Hepatocyte (in vitro differentiated cells): ENCODE results near the gene C11orf65. TPM values are rescaled to one million over a fixed set of nuclear protein-coding genes. Genes with fewer than 3 reads are reported as not detected.

Experiments
- DNase-seq: peaks from one replicate; pipeline ENCODE4 v3.0.0-alpha.2; 2016; ENCODE audit warnings: low spot score
- H2AFZ ChIP-seq: fragments of 200-600 bp; sonication (generic); 2 replicates; pipeline ENCODE4 v1.6.0; 2016; ENCODE audit warnings: antibody characterized with exemption, mild to moderate bottlenecking
- H3K27ac ChIP-seq: fragments of 200-600 bp; sonication (generic); 2 replicates; pipeline ENCODE4 v1.5.1; 2016; ENCODE audit warnings: mild to moderate bottlenecking
- H3K27me3 ChIP-seq: fragments of 200-600 bp; sonication (generic); 2 replicates; pipeline ENCODE4 v1.6.1; 2016
- H3K36me3 ChIP-seq: fragments of 200-600 bp; sonication (generic); replicated peaks from 2 replicates; pipeline ENCODE4 v1.5.1; 2016; ENCODE audit warnings: low read depth; ENCODE audit not compliant: insufficient read depth
- H3K4me1 ChIP-seq: fragments of 200-600 bp; sonication (generic); 2 replicates; pipeline ENCODE4 v1.5.1; 2016; ENCODE audit warnings: mild to moderate bottlenecking, moderate library complexity; ENCODE audit not compliant: insufficient read depth
- H3K4me2 ChIP-seq: fragments of 200-600 bp; sonication (generic); 2 replicates; pipeline ENCODE4 v1.6.0; 2016
- H3K4me3 ChIP-seq: fragments of 200-600 bp; sonication (generic); 2 replicates; pipeline ENCODE4 v1.5.1; 2016; ENCODE audit warnings: mild to moderate bottlenecking
- H3K79me2 ChIP-seq: fragments of 200-600 bp; sonication (generic); 2 replicates; pipeline ENCODE4 v1.6.0; 2017; ENCODE audit warnings: mild to moderate bottlenecking
- H3K9me2 ChIP-seq: fragments of 200-600 bp; sonication (generic); replicated peaks from 2 replicates; pipeline ENCODE4 v1.6.0; 2017; ENCODE audit warnings: mild to moderate bottlenecking; ENCODE audit not compliant: insufficient read depth
- H3K9me3 ChIP-seq: fragments of 200-600 bp; sonication (generic); 2 replicates; pipeline ENCODE4 v1.5.1; 2016; ENCODE audit warnings: low read depth, mild to moderate bottlenecking
- H4K20me1 ChIP-seq: fragments of 200-600 bp; sonication (generic); 2 replicates; pipeline ENCODE4 v1.6.0; 2016; ENCODE audit warnings: mild to moderate bottlenecking; ENCODE audit not compliant: insufficient read depth, poor library complexity, severe bottlenecking
- EZH2 ChIP-seq: fragments of 200-600 bp; sonication (generic); IDR thresholded peaks from 2 replicates; pipeline ENCODE4 v1.6.1; 2016; ENCODE audit warnings: antibody characterized with exemption, mild to moderate bottlenecking, borderline replicate concordance
- EZH2phosphoT487 ChIP-seq: fragments of 200-600 bp; sonication (generic); IDR thresholded peaks from one replicate; pipeline ENCODE4 v1.6.1; 2018; ENCODE audit warnings: antibody characterized with exemption, mild to moderate bottlenecking, low read depth, moderate library complexity; ENCODE audit not compliant: unreplicated experiment, severe bottlenecking
- WGBS: methylation state at CpG from one replicate; pipeline ENCODE4 v1.1.6; 2016; ENCODE audit warnings: low lambda C conversion rate; ENCODE audit errors: missing lambda C conversion rate; 5-methylcytosine and 5-hydroxymethylcytosine counted together
- polyA plus RNA-seq: library from polyadenylated mRNA; unstranded; fragments of >200 nt; fragmentation: Nextera tagmentation; extraction: Ambion mirVana; gene quantifications from 2 replicates; pipeline ENCODE4 v1.2.1, GENCODE V29; 2016
- total RNA-seq: library from RNA; depleted of rRNA; stranded (reverse); fragments of >200 nt; gene quantifications from 2 replicates; pipeline ENCODE4 v1.2.3, GENCODE V29; 2014
- TF ChIP-seq, protein P1 (sequence below): fragments of 200-600 bp; sonication (generic); IDR thresholded peaks from 2 replicates; pipeline ENCODE4 v1.5.1; 2016; ENCODE audit warnings: antibody characterized with exemption, mild to moderate bottlenecking; ENCODE audit not compliant: poor library complexity

Gene C11orf65
- total and polyA plus RNA-seq, 2 experiments from 2014 or later: 0.34 to 0.50 TPM

DNA sequence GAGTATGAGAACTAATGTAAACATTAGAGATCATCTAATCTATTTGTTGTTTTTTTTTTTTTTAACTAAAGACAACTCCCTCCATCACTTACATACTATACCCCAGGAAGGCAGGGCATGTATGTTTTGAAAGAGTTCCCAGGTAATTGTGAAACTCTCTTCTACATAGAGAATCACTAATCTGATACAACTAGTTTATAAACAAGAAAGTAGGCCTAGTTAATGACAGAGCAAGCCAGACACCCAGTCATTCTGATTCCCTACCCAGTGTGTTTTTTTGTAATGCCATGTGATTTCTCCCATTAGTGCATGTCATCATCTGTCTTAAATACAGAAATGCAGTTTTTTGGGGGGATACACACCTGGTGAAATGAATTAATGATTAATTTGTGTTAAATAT, 120.9 kb downstream of the C11orf65 start:
- no peak overlapping the region for H3K27ac ChIP-seq

DNA sequence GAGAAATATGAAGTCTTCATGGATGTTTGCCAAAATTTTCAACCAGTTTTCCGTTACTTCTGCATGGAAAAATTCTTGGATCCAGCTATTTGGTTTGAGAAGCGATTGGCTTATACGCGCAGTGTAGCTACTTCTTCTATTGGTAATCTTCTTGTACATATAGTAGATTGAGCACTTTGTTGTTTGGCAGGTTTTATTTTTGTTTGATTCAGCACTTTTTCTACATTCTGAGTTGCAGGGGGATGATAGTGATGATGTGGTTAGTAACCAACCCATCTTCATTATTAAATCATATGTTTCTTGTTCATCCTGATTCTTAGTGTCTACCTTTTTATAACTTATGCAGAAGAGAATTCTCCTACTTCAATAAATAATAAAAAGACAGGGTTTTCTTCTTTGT, 121.6 kb downstream of the C11orf65 start:
- Histone ChIP-seq H3K79me2 (no peaks in the 10 kb centered on the region), H3K27ac (no peak overlapping the region), H3K36me3 (no peaks in the 10 kb centered on the region), H2AFZ (no peak overlapping the region), H3K4me1 (no peaks in the 10 kb centered on the region), H3K4me3 (no peak overlapping the region), H4K20me1 (no peaks in the 10 kb centered on the region), H3K27me3 (no peaks in the 10 kb centered on the region), H3K9me3 (no peaks in the 10 kb centered on the region), H3K9me2 (no peaks in the 10 kb centered on the region), H3K4me2 (no peak overlapping the region)
- WGBS: 98% methylated on average over 4 of the region's 4 CpGs
- no peak for DNase-seq
- TF ChIP-seq EZH2: no peak
- TF ChIP-seq EZH2phosphoT487: no peak
- TF ChIP-seq, protein P1, sequence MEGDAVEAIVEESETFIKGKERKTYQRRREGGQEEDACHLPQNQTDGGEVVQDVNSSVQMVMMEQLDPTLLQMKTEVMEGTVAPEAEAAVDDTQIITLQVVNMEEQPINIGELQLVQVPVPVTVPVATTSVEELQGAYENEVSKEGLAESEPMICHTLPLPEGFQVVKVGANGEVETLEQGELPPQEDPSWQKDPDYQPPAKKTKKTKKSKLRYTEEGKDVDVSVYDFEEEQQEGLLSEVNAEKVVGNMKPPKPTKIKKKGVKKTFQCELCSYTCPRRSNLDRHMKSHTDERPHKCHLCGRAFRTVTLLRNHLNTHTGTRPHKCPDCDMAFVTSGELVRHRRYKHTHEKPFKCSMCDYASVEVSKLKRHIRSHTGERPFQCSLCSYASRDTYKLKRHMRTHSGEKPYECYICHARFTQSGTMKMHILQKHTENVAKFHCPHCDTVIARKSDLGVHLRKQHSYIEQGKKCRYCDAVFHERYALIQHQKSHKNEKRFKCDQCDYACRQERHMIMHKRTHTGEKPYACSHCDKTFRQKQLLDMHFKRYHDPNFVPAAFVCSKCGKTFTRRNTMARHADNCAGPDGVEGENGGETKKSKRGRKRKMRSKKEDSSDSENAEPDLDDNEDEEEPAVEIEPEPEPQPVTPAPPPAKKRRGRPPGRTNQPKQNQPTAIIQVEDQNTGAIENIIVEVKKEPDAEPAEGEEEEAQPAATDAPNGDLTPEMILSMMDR: no peak

More for the DNA sequence above, 120.9 kb downstream of the C11orf65 start:
- Histone ChIP-seq H3K4me2 (no peak overlapping the region), H3K9me3 (no peaks in the 10 kb centered on the region), H3K4me1 (no peaks in the 10 kb centered on the region), H3K79me2 (no peaks in the 10 kb centered on the region), H3K4me3 (no peak overlapping the region), H3K9me2 (no peaks in the 10 kb centered on the region), H2AFZ (no peak overlapping the region), H3K36me3 (peaks cover 2% of the 10 kb centered on the region), H3K27me3 (no peaks in the 10 kb centered on the region), H4K20me1 (no peaks in the 10 kb centered on the region)
- TF ChIP-seq EZH2phosphoT487 (no peak), EZH2 (no peak)
- TF ChIP-seq, protein P1: no peak
- no peak for DNase-seq

DNA sequence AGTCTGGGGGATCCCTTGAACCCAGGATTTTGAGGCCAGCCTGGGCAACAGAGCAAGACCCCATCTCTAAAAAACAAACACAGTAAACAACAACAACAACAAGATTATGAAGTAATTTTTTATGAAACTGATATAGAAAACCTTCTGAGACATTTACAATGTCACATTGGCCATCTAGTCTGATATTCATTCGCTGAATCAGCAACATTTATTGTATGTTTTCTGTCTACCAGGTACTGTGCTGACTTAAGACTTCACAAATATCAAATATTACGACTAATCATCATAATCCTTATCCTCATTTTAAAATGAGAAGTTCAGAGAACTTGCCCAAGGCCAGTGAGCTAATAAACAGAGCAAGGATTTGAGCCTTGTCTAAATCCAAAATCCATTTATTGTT, 123.6 kb downstream of the C11orf65 start:
- H3K79me2 ChIP-seq: no peaks in the 10 kb centered on the region
- no peaks in the 10 kb centered on the region for H3K36me3 ChIP-seq
- TF ChIP-seq EZH2 (no peak), EZH2phosphoT487 (no peak)
- TF ChIP-seq, protein P1: no peak
- H3K4me2 ChIP-seq: no peak overlapping the region
- H3K27me3 ChIP-seq: no peaks in the 10 kb centered on the region
- no peaks in the 10 kb centered on the region for H3K9me3 ChIP-seq
- 99% methylated on average over 2 of the region's 2 CpGs for WGBS
- no peaks in the 10 kb centered on the region for H4K20me1 ChIP-seq
- H3K4me3 ChIP-seq: no peak overlapping the region
- no peaks in the 10 kb centered on the region for H3K4me1 ChIP-seq
- H3K27ac ChIP-seq: no peak overlapping the region
- H3K9me2 ChIP-seq: no peaks in the 10 kb centered on the region
- H2AFZ ChIP-seq: no peak overlapping the region
- no peak for DNase-seq

GRCh38 chr11:108341654-108342053, 125.7 kb downstream of the C11orf65 start:
- WGBS: 95% methylated on average over 4 of the region's 4 CpGs
- Histone ChIP-seq H3K27me3 (no peaks in the 10 kb centered on the region), H3K4me3 (no peak overlapping the region), H3K27ac (no peak overlapping the region), H2AFZ (no peak overlapping the region), H3K4me1 (no peaks in the 10 kb centered on the region), H4K20me1 (no peaks in the 10 kb centered on the region), H3K9me3 (no peaks in the 10 kb centered on the region), H3K9me2 (no peaks in the 10 kb centered on the region), H3K4me2 (no peak overlapping the region), H3K36me3 (no peaks in the 10 kb centered on the region), H3K79me2 (no peaks in the 10 kb centered on the region)
- DNase-seq: no peak
- TF ChIP-seq, protein P1: no peak
- TF ChIP-seq EZH2: no peak
- TF ChIP-seq EZH2phosphoT487: no peak
